Medulla oblongata (tissue), 1 donor: Measurements from ENCODE around the gene P2RX2.

Experiments used
- DNase-seq: peaks from one replicate; pipeline ENCODE4 v3.0.0-alpha.2; 2015; ENCODE audit errors: extremely low spot score

The P2RX2 gene

DNA sequence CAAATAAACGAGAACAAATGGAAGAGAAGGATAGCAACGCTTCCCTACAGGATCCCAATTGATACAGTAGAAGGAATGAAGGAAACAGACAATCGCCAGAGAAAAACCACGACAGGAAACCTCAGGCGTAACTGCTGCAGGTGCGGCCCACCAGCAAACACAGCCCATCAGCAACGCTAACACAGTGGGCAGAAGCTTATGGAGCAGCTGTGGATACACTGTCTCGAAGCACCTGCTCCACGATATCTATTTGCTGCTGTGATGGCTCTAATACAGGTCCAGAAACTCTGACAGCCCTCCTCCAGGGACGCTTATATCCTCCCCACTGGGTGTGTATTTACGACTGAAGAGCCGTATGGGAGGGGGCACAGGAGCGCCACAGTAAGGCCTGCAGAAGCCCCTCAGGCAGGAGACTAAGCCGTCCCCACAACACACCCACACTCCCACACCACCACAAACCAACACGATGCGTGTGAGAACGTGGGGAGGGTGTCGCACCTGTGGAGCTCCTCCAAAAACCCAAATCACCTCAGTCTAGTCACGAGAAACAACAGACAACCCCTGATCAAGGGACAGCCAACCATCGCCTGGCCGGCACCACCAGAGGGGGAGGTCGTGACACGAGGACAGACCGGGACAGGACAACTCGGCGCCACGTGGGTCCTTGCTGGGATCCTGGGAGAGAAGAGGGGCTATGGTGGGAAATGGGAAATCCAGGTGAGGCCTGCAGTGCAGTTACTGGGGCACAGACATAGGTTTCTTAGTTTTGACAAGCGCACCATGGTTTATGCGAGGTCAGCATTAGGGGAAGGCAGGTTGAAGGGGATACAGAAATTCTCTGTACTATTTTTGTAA lies 44.6 kb downstream of the P2RX2 start:
- no peak for DNase-seq

DNA sequence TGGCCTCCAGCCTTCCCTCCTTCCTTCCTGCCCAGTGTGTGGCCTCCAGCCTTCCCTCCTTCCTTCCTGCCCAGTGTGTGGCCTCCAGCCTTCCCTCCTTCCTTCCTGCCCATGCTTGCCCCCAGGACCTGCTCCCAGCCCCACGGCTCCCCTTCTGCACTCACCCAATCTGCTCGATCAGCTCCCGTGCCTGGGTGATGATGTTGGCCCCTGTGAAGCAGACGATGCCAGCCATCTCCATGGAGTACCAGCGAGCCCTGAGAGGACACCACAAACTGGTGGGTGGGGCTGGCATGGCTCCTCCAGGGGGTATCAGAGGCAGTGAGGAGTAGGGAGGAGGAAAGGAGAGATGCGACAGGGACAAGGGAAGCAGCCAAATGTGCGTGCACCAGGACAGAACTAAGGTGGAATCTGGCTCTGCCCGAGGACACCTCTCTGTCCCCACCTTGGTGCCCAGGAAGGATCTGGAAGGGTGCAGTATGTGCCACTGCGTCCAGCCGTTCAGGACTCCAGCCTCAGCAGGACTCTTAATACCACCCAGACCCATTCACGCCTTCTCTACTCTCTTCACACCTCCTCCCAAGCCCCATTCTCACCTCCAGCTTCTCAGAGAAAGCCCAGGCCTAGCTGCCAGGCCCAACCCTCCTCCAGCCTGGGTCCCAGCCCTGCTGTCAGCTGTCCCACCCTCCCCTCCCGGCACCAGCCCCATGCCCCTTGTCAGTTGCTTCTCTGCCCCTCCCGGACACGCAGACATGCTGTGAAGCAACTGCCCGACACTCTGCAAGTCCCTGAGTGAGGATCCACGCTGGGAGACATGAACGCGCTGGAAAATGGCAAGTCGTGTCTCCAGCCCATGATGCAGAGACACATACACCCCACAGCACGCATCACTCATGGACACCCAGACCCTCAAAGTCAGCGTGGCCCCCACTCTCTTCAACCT lies 45.9 kb downstream of the P2RX2 start:
- no peak for DNase-seq

DNA sequence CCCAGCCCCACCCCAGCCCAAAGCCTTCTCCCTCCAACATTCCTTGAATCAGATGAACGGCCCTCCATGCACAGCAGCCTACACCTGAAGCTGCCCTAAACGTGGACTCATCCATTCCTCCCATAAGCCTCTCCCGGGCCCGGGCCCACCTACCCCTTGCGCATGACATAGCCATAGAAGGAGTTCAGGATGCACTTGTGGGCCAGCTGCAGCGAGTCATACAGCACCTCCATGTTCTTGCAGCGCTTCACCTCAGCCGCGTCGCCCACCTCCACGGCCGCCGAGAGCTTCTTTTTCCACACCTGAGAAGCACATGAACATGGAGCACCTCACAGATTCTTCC lies 46.5 kb downstream of the P2RX2 start:
- no peak for DNase-seq

DNA sequence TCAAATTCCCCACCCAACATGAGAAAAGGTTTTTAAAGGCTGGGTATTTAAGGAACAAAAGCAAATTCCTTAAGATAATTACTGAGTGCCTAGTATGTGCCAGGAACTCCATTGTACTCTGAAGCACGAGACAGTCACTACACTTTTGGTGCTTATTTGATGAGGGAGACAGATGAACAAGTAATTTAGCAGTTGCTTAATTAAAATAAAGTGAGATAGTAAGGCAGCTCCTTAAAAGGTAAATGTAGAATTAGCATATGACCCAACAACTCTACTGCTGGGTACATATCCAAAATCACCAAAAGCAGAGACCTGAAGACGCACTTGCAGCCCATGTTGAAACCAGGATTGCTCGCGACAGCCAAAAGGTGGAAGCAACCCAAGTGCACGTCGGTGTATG lies 47.2 kb downstream of the P2RX2 start:
- no peak for DNase-seq

DNA sequence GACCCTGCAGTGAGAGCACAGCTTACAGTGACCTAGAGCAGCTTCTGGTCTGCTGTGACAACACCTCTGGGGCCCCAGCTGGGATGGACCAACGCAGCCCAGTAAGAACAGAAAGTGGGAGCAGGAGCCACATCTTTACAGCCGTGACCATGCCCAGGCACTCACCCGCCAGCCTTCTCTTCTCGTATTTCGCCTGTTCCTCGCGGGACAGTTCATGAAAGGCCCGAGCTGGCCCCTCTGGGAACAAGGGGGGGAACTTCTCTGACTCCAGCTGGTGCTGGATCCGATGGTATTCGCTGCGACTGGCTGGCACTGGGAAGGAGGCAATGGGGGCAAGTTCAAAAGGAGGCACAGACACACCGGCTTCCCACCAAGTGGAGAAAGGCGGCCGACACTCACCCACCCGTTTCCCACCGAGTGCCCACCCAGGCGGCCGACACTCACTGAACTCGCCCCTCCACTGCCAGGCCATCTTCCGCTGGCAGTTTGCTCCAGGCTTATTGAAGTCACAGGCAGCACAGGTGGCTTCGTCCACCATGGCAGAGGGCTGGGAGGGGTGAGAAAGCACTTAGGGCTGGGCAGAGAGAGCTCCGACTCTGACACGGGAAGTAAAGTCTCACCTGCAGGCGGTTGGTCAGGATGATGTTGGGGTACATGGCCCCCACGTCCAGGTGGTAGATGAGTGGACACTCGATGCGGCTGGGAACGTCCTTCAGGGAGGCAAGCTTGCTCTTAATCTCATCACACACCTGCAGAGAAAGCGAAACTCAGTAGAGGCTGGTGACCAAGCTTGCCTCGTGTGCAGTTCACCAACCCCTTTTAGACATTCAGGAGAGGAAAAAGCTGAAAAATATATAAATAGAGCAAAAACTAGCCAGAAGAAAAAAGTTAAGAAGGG lies 49.9 kb downstream of the P2RX2 start:
- no peak for DNase-seq

DNA sequence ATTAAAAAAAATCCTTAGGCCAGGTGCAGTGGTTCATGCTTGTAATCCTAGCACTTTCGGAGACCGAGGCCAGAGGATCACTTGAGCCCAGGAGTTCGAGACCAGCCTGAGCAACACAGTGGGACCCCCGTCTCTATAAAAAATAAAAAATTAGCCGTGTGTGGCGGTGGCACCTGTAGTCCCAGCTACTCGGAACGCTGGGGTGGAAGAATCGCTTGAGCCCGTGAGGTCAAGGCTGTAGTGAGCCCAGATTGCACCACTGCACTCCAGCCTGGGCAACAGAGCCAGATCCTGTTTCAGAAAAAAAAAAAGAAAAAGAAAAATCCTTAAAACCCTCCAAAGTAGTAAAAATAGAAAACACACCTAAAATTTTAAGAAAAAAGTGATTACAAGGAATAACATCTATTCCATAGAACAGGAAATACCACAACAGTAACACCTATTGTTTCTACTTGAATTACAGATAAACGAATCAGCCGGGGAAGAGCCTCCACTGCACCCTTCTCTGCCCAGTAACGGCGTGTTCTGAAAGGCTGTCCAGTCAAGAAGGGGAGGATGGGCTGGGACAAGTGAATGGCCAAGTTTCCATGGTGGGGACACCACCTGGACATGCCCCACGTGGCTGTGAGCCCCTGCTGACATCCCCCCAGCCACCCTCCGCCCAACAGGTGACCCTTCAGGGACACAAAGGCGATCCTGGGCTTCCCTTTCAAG lies 50.7 kb downstream of the P2RX2 start:
- DNase-seq = no peak
